Endothelial cell of umbilical vein (primary cell): ENCODE data around the gene TOPAZ1. TPM values are rescaled to one million over a fixed set of nuclear protein-coding genes. Genes with fewer than 3 reads are reported as not detected.

Experiments used
- BruUV-seq: library from RNA; stranded (reverse); fragments of 400-500 nt; replicated peaks from 2 replicates; lab custom pipeline; 2021; lab: Mats Ljungman, UMichigan
- CTCF ChIA-PET: fragments of 300-600, 350-600 bp; sonication (Branson Sonifier 250); formaldehyde crosslinking; loops from one replicate; lab custom pipeline; 2021; ENCODE audit warnings: antibody characterized with exemption, inconsistent platforms; lab: Charles Lee
- POLR2A ChIA-PET: fragments of 300-600, 350-600 bp; sonication (Branson Sonifier 250); formaldehyde crosslinking; loops from one replicate; lab custom pipeline; 2021; ENCODE audit warnings: antibody characterized with exemption, inconsistent platforms; lab: Charles Lee
- DNase-seq: peaks from one replicate; pipeline ENCODE4 v3.0.0-alpha.2; 2011; ENCODE audit warnings: low read depth, low spot score
- FAIRE-seq: peaks from 2 replicates; lab custom pipeline; 2011; peaks lifted over from hg19 to GRCh38; lab: Jason Lieb, UNC
- H2AFZ ChIP-seq: 2 replicates; pipeline ENCODE4 v1.6.0; 2012; ENCODE audit warnings: low read depth, low read length, control low read depth, inconsistent platforms
- H3K27ac ChIP-seq: 2 replicates; pipeline ENCODE4 v1.5.1; 2011; ENCODE audit warnings: low read depth, mild to moderate bottlenecking, control low read depth, low read length, moderate library complexity; ENCODE audit not compliant: insufficient read depth
- H3K27me3 ChIP-seq, 2 experiments: 2 replicates each; pipeline versions ENCODE4 v1.6.0 to v1.6.1; 2011; ENCODE audit warnings: low read length in 2 of 2, mixed read lengths in 1 of 2; ENCODE audit not compliant: control insufficient read depth in 2 of 2, insufficient read depth in 2 of 2
- H3K36me3 ChIP-seq, 2 experiments: 2 replicates in 1 of 2; 3 replicates in 1 of 2; pipeline ENCODE4 v1.5.1; 2011; ENCODE audit warnings: low read length in 2 of 2, mild to moderate bottlenecking in 1 of 2, moderate library complexity in 1 of 2; ENCODE audit not compliant: control insufficient read depth in 2 of 2, insufficient read depth in 2 of 2; ENCODE audit errors: extremely low read depth in 1 of 2
- H3K4me1 ChIP-seq: 3 replicates; pipeline ENCODE4 v1.5.1; 2011; ENCODE audit warnings: mild to moderate bottlenecking, low read length; ENCODE audit not compliant: control insufficient read depth, insufficient read depth; ENCODE audit errors: extremely low read depth
- H3K4me2 ChIP-seq: 2 replicates; pipeline ENCODE4 v1.6.1; 2011; ENCODE audit warnings: low read length, control low read depth, mixed read lengths; ENCODE audit not compliant: insufficient read depth
- H3K4me3 ChIP-seq, 3 experiments: fragments of 200-600 bp in 1 of 3; sonication (generic), shearing (Covaris generic) in 1 of 3; replicated peaks in 1 of 3; 2 replicates each; pipeline ENCODE4 v1.5.1; 2011 to 2016; ENCODE audit warnings: control low read depth in 3 of 3, low read length in 3 of 3, mild to moderate bottlenecking in 2 of 3, inconsistent platforms in 1 of 3, low read depth in 1 of 3, moderate library complexity in 1 of 3; ENCODE audit not compliant: insufficient read depth in 1 of 3
- H3K79me2 ChIP-seq: 2 replicates; pipeline ENCODE4 v1.6.0; 2012; ENCODE audit warnings: low read length, inconsistent platforms; ENCODE audit not compliant: control insufficient read depth, insufficient read depth
- H3K9ac ChIP-seq: replicated peaks from 2 replicates; pipeline ENCODE3; 2011; ENCODE audit warnings: low read length, control low read depth; ENCODE audit not compliant: insufficient read depth; ENCODE audit errors: extremely low read depth
- H3K9me1 ChIP-seq: replicated peaks from 3 replicates; pipeline ENCODE4 v1.6.0; 2011; ENCODE audit warnings: mild to moderate bottlenecking, low read length; ENCODE audit not compliant: control insufficient read depth, insufficient read depth; ENCODE audit errors: extremely low read depth
- H3K9me3 ChIP-seq: replicated peaks from 2 replicates; pipeline ENCODE4 v1.5.1; 2012; ENCODE audit warnings: low read length, inconsistent platforms; ENCODE audit not compliant: control insufficient read depth, insufficient read depth
- H4K20me1 ChIP-seq: replicated peaks from 2 replicates; pipeline ENCODE3; 2011; ENCODE audit warnings: mild to moderate bottlenecking, low read length; ENCODE audit not compliant: control insufficient read depth, insufficient read depth; ENCODE audit errors: extremely low read depth
- EZH2 ChIP-seq: IDR thresholded peaks from 2 replicates; pipeline ENCODE4 v1.6.1; 2012; ENCODE audit warnings: borderline replicate concordance, low read depth, mild to moderate bottlenecking, moderate library complexity, low read length, inconsistent platforms; ENCODE audit not compliant: severe bottlenecking
- FOS ChIP-seq: IDR thresholded peaks from 2 replicates; pipeline ENCODE4 v1.6.1; 2011; ENCODE audit warnings: mild to moderate bottlenecking, low read length, moderate library complexity, borderline replicate concordance; ENCODE audit not compliant: insufficient read depth
- GATA2 ChIP-seq: IDR thresholded peaks from 2 replicates; pipeline ENCODE4 v1.7.0; 2011; ENCODE audit warnings: low read depth, mild to moderate bottlenecking, moderate library complexity, mixed read lengths, low read length; ENCODE audit not compliant: insufficient read length, insufficient read depth
- JUN ChIP-seq: IDR thresholded peaks from 2 replicates; pipeline ENCODE4 v1.6.1; 2011; ENCODE audit warnings: borderline replicate concordance, low read depth; ENCODE audit not compliant: insufficient read length, insufficient read depth
- MYC ChIP-seq: IDR thresholded peaks from one replicate; pipeline ENCODE4 v1.6.1; 2011; ENCODE audit warnings: mild to moderate bottlenecking, low read depth, low read length
- POLR2A ChIP-seq: IDR thresholded peaks from 2 replicates; pipeline ENCODE4 v1.6.1; 2012; ENCODE audit warnings: low read depth, mild to moderate bottlenecking, control low read depth, low read length
- POLR2AphosphoS5 ChIP-seq: IDR thresholded peaks from 2 replicates; pipeline ENCODE4 v1.6.1; 2012; ENCODE audit warnings: low read depth, mild to moderate bottlenecking, control low read depth, low read length, moderate library complexity; ENCODE audit not compliant: insufficient read depth
- dilution Hi-C: fragments of 300-500 bp; cut with MboI; formaldehyde crosslinking; loops from one replicate; pipeline ENCODE4 v1.15.0; 2019; ENCODE audit warnings: low sequenced_read_pairs; ENCODE audit not compliant: extremely low pct_ligation_motif_present
- intact Hi-C: fragments of 100-400 bp; cut with micrococcal nuclease; formaldehyde crosslinking; loops from one replicate; pipeline ENCODE4 v1.10.0; 2022
- polyA plus RNA-seq, 4 experiments: library from polyadenylated mRNA; depleted of rRNA in 3 of 4; stranded (reverse) in 3 of 4; unstranded in 1 of 4; fragments of >200 nt; gene quantifications; 2 replicates each; pipeline versions ENCODE4 v1.2.1 to v1.2.3, GENCODE V29; 2011 to 2012; ENCODE audit warnings: missing spikeins in 1 of 4
- total RNA-seq: library from RNA; stranded (reverse); gene quantifications from 2 replicates; pipeline ENCODE4 v1.2.3, GENCODE V29; 2021
- TF ChIP-seq, protein P1 (sequence below), 2 donors: IDR thresholded peaks; 1 replicate in 1 of 2; 2 replicates in 1 of 2; pipeline ENCODE4 v1.5.1; 2011; ENCODE audit warnings: low read length in 2 of 2, mild to moderate bottlenecking in 2 of 2, moderate library complexity in 2 of 2, control low read depth in 1 of 2, inconsistent platforms in 1 of 2, low read depth in 1 of 2; ENCODE audit not compliant: insufficient read depth in 1 of 2; ENCODE audit errors: extremely low read depth in 1 of 2
- TF ChIP-seq, protein P2 (sequence below): IDR thresholded peaks from 2 replicates; pipeline ENCODE4 v1.6.1; 2011; ENCODE audit not compliant: insufficient read depth, insufficient read length

Gene TOPAZ1
- total and polyA plus RNA-seq, 2 donors (not counting 3 experiments of a cell fraction or from before 2014, with no cell fraction given), result not detected

DNA sequence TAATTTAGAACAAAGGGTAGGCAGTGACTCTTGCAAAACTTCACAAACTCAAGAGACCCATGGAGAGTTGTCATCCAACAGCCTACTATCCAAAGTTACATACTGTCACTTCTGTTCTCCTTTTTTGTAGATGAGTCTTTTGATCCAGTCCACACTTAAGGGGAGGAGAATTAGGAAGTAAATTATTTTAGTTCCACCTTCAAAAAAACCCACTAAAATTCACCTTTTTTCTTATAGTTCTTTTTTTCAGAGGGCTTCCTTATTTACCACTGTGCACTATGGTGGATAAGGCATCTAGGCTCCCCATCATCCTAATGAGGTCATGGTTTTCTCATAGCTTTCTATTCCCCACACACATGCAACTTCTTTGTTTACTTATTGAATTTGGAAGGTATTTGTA is 88.3 kb downstream of the TOPAZ1 start:
- Histone ChIP-seq H3K27me3 (peaks cover 11 to 13% of the 10 kb centered on the region in 2 experiments), H3K9me1 (peaks cover 2% of the 10 kb centered on the region), H3K4me2 (no peak overlapping the region), H3K9ac (no peak overlapping the region), H3K27ac (no peak overlapping the region), H3K4me3 (no peak overlapping the region), H3K9me3 (no peaks in the 10 kb centered on the region), H3K79me2 (no peaks in the 10 kb centered on the region), H3K4me1 (no peaks in the 10 kb centered on the region), H2AFZ (no peak overlapping the region), H3K36me3 (no peaks in the 10 kb centered on the region), H4K20me1 (no peaks in the 10 kb centered on the region)
- no peak for FAIRE-seq
- POLR2A ChIA-PET, result no interaction called here
- dilution Hi-C loops (no loop called here), intact Hi-C loops (loop anchor here (10.0 kb wide), 1 partner anchor 295 kb away; the partner anchor contains the start of gene ZNF197)
- no TSS peak for BruUV-seq
- DNase-seq, result no peak
- TF ChIP-seq, protein P1, sequence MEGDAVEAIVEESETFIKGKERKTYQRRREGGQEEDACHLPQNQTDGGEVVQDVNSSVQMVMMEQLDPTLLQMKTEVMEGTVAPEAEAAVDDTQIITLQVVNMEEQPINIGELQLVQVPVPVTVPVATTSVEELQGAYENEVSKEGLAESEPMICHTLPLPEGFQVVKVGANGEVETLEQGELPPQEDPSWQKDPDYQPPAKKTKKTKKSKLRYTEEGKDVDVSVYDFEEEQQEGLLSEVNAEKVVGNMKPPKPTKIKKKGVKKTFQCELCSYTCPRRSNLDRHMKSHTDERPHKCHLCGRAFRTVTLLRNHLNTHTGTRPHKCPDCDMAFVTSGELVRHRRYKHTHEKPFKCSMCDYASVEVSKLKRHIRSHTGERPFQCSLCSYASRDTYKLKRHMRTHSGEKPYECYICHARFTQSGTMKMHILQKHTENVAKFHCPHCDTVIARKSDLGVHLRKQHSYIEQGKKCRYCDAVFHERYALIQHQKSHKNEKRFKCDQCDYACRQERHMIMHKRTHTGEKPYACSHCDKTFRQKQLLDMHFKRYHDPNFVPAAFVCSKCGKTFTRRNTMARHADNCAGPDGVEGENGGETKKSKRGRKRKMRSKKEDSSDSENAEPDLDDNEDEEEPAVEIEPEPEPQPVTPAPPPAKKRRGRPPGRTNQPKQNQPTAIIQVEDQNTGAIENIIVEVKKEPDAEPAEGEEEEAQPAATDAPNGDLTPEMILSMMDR (IDR thresholded peaks at IDR 0.05; ENCODE audit: extremely low read depth in 1 of 2, insufficient read depth in 1 of 2, low read depth in 1 of 2, low read length in 2 of 2), result no peak
- TF ChIP-seq, protein P2, sequence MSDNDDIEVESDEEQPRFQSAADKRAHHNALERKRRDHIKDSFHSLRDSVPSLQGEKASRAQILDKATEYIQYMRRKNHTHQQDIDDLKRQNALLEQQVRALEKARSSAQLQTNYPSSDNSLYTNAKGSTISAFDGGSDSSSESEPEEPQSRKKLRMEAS, result no peak
- TF ChIP-seq FOS, result no peak
- CTCF ChIA-PET, result no interaction called here

DNA sequence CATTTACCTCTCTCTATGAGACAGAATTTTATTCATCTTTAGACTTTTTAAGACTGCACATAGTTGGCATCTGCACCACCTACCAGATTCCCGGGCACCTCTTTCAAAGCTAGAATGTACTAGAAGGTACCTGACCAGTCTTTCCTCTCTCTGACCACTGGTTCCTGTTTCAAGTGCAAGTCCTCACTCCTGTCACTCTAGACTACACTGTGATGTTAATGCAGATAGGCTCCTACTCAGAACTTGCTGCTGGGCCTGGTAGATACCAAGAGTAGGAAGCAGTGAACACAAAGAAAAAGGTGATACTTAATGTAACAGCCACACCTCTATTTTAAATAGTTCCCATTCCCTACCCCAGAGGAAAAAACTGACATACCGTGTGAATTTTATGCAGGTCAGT is 88.8 kb downstream of the TOPAZ1 start:
- Histone ChIP-seq H3K36me3 (no peaks in the 10 kb centered on the region), H3K79me2 (no peaks in the 10 kb centered on the region), H3K4me3 (no peak overlapping the region), H3K9me3 (no peaks in the 10 kb centered on the region), H3K27me3 (peaks cover 11 to 13% of the 10 kb centered on the region in 2 experiments), H3K9ac (no peak overlapping the region), H2AFZ (no peak overlapping the region), H3K4me2 (no peak overlapping the region), H3K27ac (no peak overlapping the region), H3K9me1 (peaks cover 2% of the 10 kb centered on the region), H3K4me1 (no peaks in the 10 kb centered on the region), H4K20me1 (no peaks in the 10 kb centered on the region)
- TF ChIP-seq EZH2 (no peak), FOS (no peak), POLR2AphosphoS5 (no peak), GATA2 (no peak), JUN (no peak), POLR2A (no peak), MYC (no peak)
- TF ChIP-seq, protein P1 (IDR thresholded peaks at IDR 0.05; ENCODE audit: extremely low read depth in 1 of 2, insufficient read depth in 1 of 2, low read depth in 1 of 2, low read length in 2 of 2), result no peak
- TF ChIP-seq, protein P2, result no peak
- no TSS peak for BruUV-seq
- CTCF ChIA-PET, result interaction anchor here (1.4 kb wide), 1 partner anchor 9 kb away, joined by 4 read pairs; no protein-coding TSS in a partner anchor
- POLR2A ChIA-PET, result no interaction called here
- dilution Hi-C loops, result no loop called here
- DNase-seq, result no peak
- FAIRE-seq, result no peak
- intact Hi-C loops, result no loop called here
